ENCODE results near the gene STARD13. TPM values are rescaled to one million over a fixed set of nuclear protein-coding genes. Genes with fewer than 3 reads are reported as not detected.

Gene STARD13
- total RNA-seq, 1 donor, result 28.2 TPM

GRCh38 chr13:33154911-33155310, 130.6 kb downstream of the STARD13 start:
- no peak for DNase-seq (ENCODE audit: insufficient read length, low spot score, missing footprints)
- H3K27ac ChIP-seq (ENCODE audit: low read depth, low read length), result peak overlapping the region; percentile 82
- H3K4me2 ChIP-seq (ENCODE audit: insufficient read depth, low read length), result no peak overlapping the region
- no peak overlapping the region for H3K4me3 ChIP-seq (ENCODE audit: insufficient read depth, low read length)
- H3K4me1 ChIP-seq (ENCODE audit: insufficient read depth, low read length), result peaks cover 23% of the 10 kb centered on the region
- H3K9me3 ChIP-seq (ENCODE audit: low read depth, low read length), result no peaks in the 10 kb centered on the region
- H3K79me2 ChIP-seq (ENCODE audit: insufficient read depth, low read length), result peaks cover 53% of the 10 kb centered on the region
- H3K27me3 ChIP-seq (ENCODE audit: insufficient read depth, low read length), result no peaks in the 10 kb centered on the region
- H2AFZ ChIP-seq (ENCODE audit: low read length), result no peak overlapping the region
- TF ChIP-seq CTCF (IDR thresholded peaks at IDR 0.05; ENCODE audit: extremely low read depth, low read depth, low read length), result no peak
- peaks cover 48% of the 10 kb centered on the region for H3K36me3 ChIP-seq (ENCODE audit: insufficient read depth, low read length)
- H4K20me1 ChIP-seq (ENCODE audit: insufficient read depth, low read length), result no peaks in the 10 kb centered on the region

DNA sequence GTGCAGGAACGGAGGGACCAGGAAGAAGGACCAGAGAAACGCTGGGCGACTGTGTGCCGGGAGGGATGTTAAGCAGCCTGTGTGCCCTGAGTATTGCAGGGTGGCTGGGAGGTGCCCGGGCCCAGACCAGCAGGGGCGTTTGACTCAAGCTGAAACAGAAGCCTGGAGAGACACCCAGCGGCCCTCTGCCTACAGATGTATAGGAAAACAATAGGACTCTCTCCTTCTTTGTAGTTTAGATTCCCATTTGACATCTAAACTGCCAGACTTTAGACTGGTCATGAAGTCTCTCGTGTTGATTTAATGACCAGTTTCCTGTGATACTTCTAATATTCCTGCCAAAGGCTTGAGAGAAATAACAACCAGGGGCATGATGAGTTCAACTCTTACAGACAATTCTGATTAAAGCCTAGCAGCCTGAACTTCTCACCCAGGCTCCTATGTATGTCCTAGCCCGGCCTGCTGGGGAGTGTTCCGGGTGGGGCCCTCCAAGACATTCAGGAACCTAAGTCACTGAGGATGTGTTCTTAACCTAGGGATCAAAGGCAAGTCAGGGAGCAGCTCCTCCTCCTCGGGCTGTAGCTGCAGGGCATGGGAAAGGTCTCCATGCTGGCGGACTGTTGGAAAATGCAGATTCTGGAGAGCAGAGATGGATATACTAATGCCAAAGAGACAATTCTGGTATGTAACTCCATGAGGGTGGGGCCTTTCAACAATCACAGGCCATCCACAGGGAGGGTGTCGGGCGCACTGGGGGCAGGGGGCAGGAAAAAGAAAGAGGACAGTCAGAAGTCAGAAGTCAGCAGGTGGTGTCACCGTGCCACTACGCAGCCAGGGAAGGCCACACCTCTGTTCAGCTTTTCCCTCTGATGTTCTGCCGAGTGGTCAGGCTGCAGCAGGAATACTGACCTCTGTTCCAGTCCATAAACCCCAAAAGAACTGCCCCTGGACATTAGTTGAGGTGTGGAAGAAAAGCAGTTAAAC, 131.8 kb downstream of the STARD13 start:
- Histone ChIP-seq H3K27ac (ENCODE audit: low read depth, low read length) (peak overlapping the region; percentile 82), H2AFZ (ENCODE audit: low read length) (no peak overlapping the region), H3K4me1 (ENCODE audit: insufficient read depth, low read length) (peaks cover 23% of the 10 kb centered on the region), H3K9me3 (ENCODE audit: low read depth, low read length) (no peaks in the 10 kb centered on the region), H3K27me3 (ENCODE audit: insufficient read depth, low read length) (no peaks in the 10 kb centered on the region), H3K4me2 (ENCODE audit: insufficient read depth, low read length) (peak overlapping the region; percentile 41), H3K4me3 (ENCODE audit: insufficient read depth, low read length) (no peak overlapping the region), H3K36me3 (ENCODE audit: insufficient read depth, low read length) (peaks cover 40% of the 10 kb centered on the region), H4K20me1 (ENCODE audit: insufficient read depth, low read length) (no peaks in the 10 kb centered on the region), H3K79me2 (ENCODE audit: insufficient read depth, low read length) (peaks cover 55% of the 10 kb centered on the region)
- DNase-seq (ENCODE audit: insufficient read length, low spot score, missing footprints), result peak; percentile 89
- peak; percentile 39 for TF ChIP-seq CTCF (IDR thresholded peaks at IDR 0.05; ENCODE audit: extremely low read depth, low read depth, low read length)

GRCh38 chr13:33152389-33152788, 133.2 kb downstream of the STARD13 start:
- Histone ChIP-seq H3K27me3 (ENCODE audit: insufficient read depth, low read length) (no peaks in the 10 kb centered on the region), H3K27ac (ENCODE audit: low read depth, low read length) (peak overlapping the region; percentile 82), H3K36me3 (ENCODE audit: insufficient read depth, low read length) (peaks cover 28% of the 10 kb centered on the region), H3K4me3 (ENCODE audit: insufficient read depth, low read length) (no peak overlapping the region), H2AFZ (ENCODE audit: low read length) (no peak overlapping the region), H3K4me2 (ENCODE audit: insufficient read depth, low read length) (no peak overlapping the region), H3K4me1 (ENCODE audit: insufficient read depth, low read length) (peaks cover 23% of the 10 kb centered on the region), H3K9me3 (ENCODE audit: low read depth, low read length) (no peaks in the 10 kb centered on the region), H4K20me1 (ENCODE audit: insufficient read depth, low read length) (no peaks in the 10 kb centered on the region), H3K79me2 (ENCODE audit: insufficient read depth, low read length) (peaks cover 56% of the 10 kb centered on the region)
- no peak for DNase-seq (ENCODE audit: insufficient read length, low spot score, missing footprints)
- no peak for TF ChIP-seq CTCF (IDR thresholded peaks at IDR 0.05; ENCODE audit: extremely low read depth, low read depth, low read length)

GRCh38 chr13:33150662-33151061, 134.9 kb downstream of the STARD13 start:
- no peak overlapping the region for H2AFZ ChIP-seq (ENCODE audit: low read length)
- peak overlapping the region; percentile 38 for H3K27ac ChIP-seq (ENCODE audit: low read depth, low read length)
- H3K36me3 ChIP-seq (ENCODE audit: insufficient read depth, low read length), result peaks cover 20% of the 10 kb centered on the region
- no peak overlapping the region for H3K4me2 ChIP-seq (ENCODE audit: insufficient read depth, low read length)
- no peak for TF ChIP-seq CTCF (IDR thresholded peaks at IDR 0.05; ENCODE audit: extremely low read depth, low read depth, low read length)
- H3K4me3 ChIP-seq (ENCODE audit: insufficient read depth, low read length), result no peak overlapping the region
- no peak for DNase-seq (ENCODE audit: insufficient read length, low spot score, missing footprints)
- peaks cover 59% of the 10 kb centered on the region for H3K79me2 ChIP-seq (ENCODE audit: insufficient read depth, low read length)
- H3K4me1 ChIP-seq (ENCODE audit: insufficient read depth, low read length), result peaks cover 23% of the 10 kb centered on the region
- H3K27me3 ChIP-seq (ENCODE audit: insufficient read depth, low read length), result no peaks in the 10 kb centered on the region
- H4K20me1 ChIP-seq (ENCODE audit: insufficient read depth, low read length), result peaks cover 3% of the 10 kb centered on the region
- H3K9me3 ChIP-seq (ENCODE audit: low read depth, low read length), result no peaks in the 10 kb centered on the region
